ENCODE data around the gene UTP15.

Gene UTP15

GRCh38 chr5:73550016-73550415, 15.5 kb upstream of the UTP15 start:
- H3K27ac ChIP-seq = no peak overlapping the region
- H3K9ac ChIP-seq = no peak overlapping the region
- no peaks in the 10 kb centered on the region for H3K27me3 ChIP-seq (ENCODE audit: insufficient read depth, low read depth)
- H3K79me2 ChIP-seq (ENCODE audit: insufficient read depth, low read depth) = no peaks in the 10 kb centered on the region
- TF ChIP-seq CTCF (conservative IDR thresholded peaks at IDR 0.05; ENCODE audit: low read depth, low read length) = no peak
- H2AFZ ChIP-seq (ENCODE audit: low read depth) = no peak overlapping the region
- no peak overlapping the region for H3K4me2 ChIP-seq
- no peaks in the 10 kb centered on the region for H3K4me1 ChIP-seq (ENCODE audit: low read depth, poor library complexity, severe bottlenecking)
- H3K36me3 ChIP-seq (ENCODE audit: insufficient read depth) = no peaks in the 10 kb centered on the region
- no peak overlapping the region for H3K4me3 ChIP-seq (IDR thresholded peaks at IDR 0.05; ENCODE audit: insufficient read depth, low read depth, low read length)
- H4K20me1 ChIP-seq (ENCODE audit: insufficient read depth) = no peaks in the 10 kb centered on the region

GRCh38 chr5:73552642-73553041, 12.9 kb upstream of the UTP15 start:
- Histone ChIP-seq H3K27ac (no peak overlapping the region), H3K27me3 (ENCODE audit: insufficient read depth, low read depth) (no peaks in the 10 kb centered on the region), H3K4me3 (IDR thresholded peaks at IDR 0.05; ENCODE audit: insufficient read depth, low read depth, low read length) (no peak overlapping the region), H3K4me1 (ENCODE audit: low read depth, poor library complexity, severe bottlenecking) (no peaks in the 10 kb centered on the region), H2AFZ (ENCODE audit: low read depth) (no peak overlapping the region), H4K20me1 (ENCODE audit: insufficient read depth) (no peaks in the 10 kb centered on the region), H3K4me2 (no peak overlapping the region), H3K9ac (no peak overlapping the region), H3K79me2 (ENCODE audit: insufficient read depth, low read depth) (no peaks in the 10 kb centered on the region), H3K36me3 (ENCODE audit: insufficient read depth) (no peaks in the 10 kb centered on the region)
- no peak for TF ChIP-seq CTCF (conservative IDR thresholded peaks at IDR 0.05; ENCODE audit: low read depth, low read length)

GRCh38 chr5:73558950-73559349, 6.6 kb upstream of the UTP15 start:
- 0 out of 2 replicates have a peak, but pooled peaks have one; percentile 11 for TF ChIP-seq CTCF (conservative IDR thresholded peaks at IDR 0.05; ENCODE audit: low read depth, low read length)
- no peak overlapping the region for H3K27ac ChIP-seq
- H3K9ac ChIP-seq = no peak overlapping the region
- no peak overlapping the region for H2AFZ ChIP-seq (ENCODE audit: low read depth)
- H4K20me1 ChIP-seq (ENCODE audit: insufficient read depth) = no peaks in the 10 kb centered on the region
- H3K4me3 ChIP-seq (IDR thresholded peaks at IDR 0.05; ENCODE audit: insufficient read depth, low read depth, low read length) = no peak overlapping the region
- no peak overlapping the region for H3K4me2 ChIP-seq
- H3K4me1 ChIP-seq (ENCODE audit: low read depth, poor library complexity, severe bottlenecking) = peaks cover 13% of the 10 kb centered on the region
- H3K27me3 ChIP-seq (ENCODE audit: insufficient read depth, low read depth) = no peaks in the 10 kb centered on the region
- H3K36me3 ChIP-seq (ENCODE audit: insufficient read depth) = no peaks in the 10 kb centered on the region
- H3K79me2 ChIP-seq (ENCODE audit: insufficient read depth, low read depth) = peaks cover 9% of the 10 kb centered on the region; the same call in 1 of the 2 replicates

GRCh38 chr5:73564018-73564417, 1.5 kb upstream of the UTP15 start:
- Histone ChIP-seq H3K79me2 (ENCODE audit: insufficient read depth, low read depth) (peaks cover 50% of the 10 kb centered on the region), H3K27me3 (ENCODE audit: insufficient read depth, low read depth) (no peaks in the 10 kb centered on the region), H3K36me3 (ENCODE audit: insufficient read depth) (no peaks in the 10 kb centered on the region), H4K20me1 (ENCODE audit: insufficient read depth) (no peaks in the 10 kb centered on the region), H3K27ac (peak overlapping the region; percentile 65; the same call in 1 of the 2 replicates), H2AFZ (ENCODE audit: low read depth) (peak overlapping the region; percentile 62; the same call in 1 of the 2 replicates), H3K9ac (no peak overlapping the region; the same call in 1 of the 2 replicates), H3K4me3 (IDR thresholded peaks at IDR 0.05; ENCODE audit: insufficient read depth, low read depth, low read length) (no peak overlapping the region), H3K4me1 (ENCODE audit: low read depth, poor library complexity, severe bottlenecking) (peaks cover 34% of the 10 kb centered on the region), H3K4me2 (peak overlapping the region; percentile 97)
- no peak for TF ChIP-seq CTCF (conservative IDR thresholded peaks at IDR 0.05; ENCODE audit: low read depth, low read length)

All from KMS-11 (cell line).